Measurements from ENCODE around the gene KRTAP2-1.
A peak's percentile ranks its signal among the peaks of the same experiment; 100 is the strongest.
"Not testable (repeated sequence)": the region's sequence is repeated elsewhere in the genome, so short reads cannot be mapped to it uniquely, and the experiment has no call there.

Gene KRTAP2-1

GRCh38 chr17:41057547-41057946, 10.4 kb upstream of the KRTAP2-1 start:
- DNase-seq (ENCODE audit: low spot score) = no peak

GRCh38 chr17:41055130-41055529, 8.0 kb upstream of the KRTAP2-1 start, which contains the start of gene KRTAP2-2:
TSS of gene KRTAP2-2 (minus strand) at chr17:41055230. CDS start at chr17:41055211, 19 bp downstream.
- DNase-seq (ENCODE audit: low spot score) = not testable (repeated sequence)

DNA sequence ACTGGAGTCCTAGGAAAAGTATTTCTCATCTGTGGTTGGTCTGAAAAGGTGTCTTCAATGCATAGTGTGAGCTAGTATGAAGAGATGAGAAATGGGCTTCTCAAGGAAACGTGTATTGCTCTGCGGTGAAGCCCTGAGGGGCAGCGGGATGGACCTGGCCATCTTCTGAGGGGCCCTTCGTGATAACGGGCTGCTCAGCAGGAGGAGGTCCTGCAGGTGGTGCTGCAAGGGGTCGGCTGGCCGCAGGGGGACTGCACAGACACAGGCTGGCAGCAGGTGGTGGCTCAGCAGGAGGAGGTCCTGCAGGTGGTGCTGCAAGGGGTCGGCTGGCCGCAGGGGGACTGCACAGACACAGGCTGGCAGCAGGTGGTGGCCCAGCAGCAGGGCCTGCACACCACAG, 7.4 kb upstream of the KRTAP2-1 start:
- DNase-seq (ENCODE audit: low spot score) = not testable (repeated sequence)

DNA sequence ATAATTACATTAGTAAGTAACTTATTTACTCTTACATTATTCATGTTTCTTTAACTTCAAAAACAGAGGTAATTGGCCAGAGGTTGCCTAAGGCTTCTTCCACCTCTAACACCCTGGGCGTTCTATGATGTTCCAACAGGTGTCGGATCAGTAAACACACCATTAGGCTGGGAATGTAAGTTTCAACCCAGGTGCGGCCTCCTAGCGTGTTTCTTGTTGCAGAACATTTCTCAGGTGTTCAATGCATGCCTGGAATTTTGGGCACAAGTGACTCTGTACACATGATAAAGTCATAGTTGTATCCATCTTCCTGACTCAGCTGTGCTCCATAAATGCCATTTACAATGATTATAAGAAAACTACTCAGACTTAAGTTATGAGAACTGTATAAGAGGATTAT, 6.9 kb upstream of the KRTAP2-1 start:
- no peak for DNase-seq (ENCODE audit: low spot score)

- DNase-seq (ENCODE audit: low spot score) = no peak
Measured at GRCh38 chr17:41052566-41052965, 5.5 kb upstream of the KRTAP2-1 start.

DNA sequence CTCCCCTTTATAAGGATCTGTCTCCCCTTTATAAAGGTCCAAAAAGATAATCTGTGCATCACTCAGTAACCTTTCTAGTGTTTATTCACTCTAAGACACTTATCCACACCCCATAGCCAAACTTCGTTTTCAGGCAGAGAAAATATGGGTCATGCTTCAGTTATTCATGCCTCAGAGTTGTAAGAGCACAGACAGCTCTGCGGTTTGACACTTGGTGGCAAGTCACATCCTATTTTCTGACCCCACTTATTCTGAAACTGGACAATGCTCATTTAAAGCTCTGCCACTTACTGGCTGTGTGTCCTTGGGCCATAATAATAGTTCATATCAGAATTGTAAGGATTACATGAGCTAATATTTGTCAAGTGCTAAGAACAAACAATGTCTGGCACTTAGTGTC, 2.0 kb upstream of the KRTAP2-1 start:
- no peak for DNase-seq (ENCODE audit: low spot score)

- DNase-seq (ENCODE audit: low spot score) = no peak
Measured at GRCh38 chr17:41048441-41048840, 1.3 kb upstream of the KRTAP2-1 start.

DNA sequence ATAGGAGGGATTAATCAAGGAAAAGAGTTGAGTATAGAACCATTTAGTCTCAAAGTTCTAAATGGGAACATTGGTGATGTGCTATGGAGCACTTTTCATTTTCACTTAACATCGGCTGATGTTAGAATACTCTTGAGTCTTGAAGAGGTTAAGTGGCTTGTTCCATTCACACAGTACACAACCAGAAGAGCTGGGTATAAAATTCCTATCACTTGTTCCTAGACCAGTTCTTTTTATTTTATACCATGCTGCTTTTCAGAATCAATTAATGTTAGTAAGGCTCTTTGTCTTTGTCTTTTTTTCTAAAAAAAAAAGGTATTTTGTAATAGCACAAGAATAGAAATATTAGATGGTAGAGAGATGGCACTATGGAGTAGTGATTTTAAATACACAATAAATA, 4.2 kb downstream of the KRTAP2-1 start:
- no peak for DNase-seq (ENCODE audit: low spot score)

GRCh38 chr17:41040783-41041571, 6.1 kb downstream of the KRTAP2-1 start, which contains the start of gene KRTAP1-1:
TSS of gene KRTAP1-1 (minus strand) at chr17:41041450. CDS start at chr17:41041397, 53 bp downstream.
- DNase-seq (ENCODE audit: low spot score) = not testable (repeated sequence)

GRCh38 chr17:41037853-41038350, 9.2 kb downstream of the KRTAP2-1 start:
- no peak for DNase-seq (ENCODE audit: low spot score)

GRCh38 chr17:41034346-41034935, 12.7 kb downstream of the KRTAP2-1 start, which contains the start of gene KRTAP1-3:
TSS of gene KRTAP1-3 (minus strand) at chr17:41034874. CDS start at chr17:41034821, 53 bp downstream.
- DNase-seq (ENCODE audit: low spot score) = not testable (repeated sequence)

DNA sequence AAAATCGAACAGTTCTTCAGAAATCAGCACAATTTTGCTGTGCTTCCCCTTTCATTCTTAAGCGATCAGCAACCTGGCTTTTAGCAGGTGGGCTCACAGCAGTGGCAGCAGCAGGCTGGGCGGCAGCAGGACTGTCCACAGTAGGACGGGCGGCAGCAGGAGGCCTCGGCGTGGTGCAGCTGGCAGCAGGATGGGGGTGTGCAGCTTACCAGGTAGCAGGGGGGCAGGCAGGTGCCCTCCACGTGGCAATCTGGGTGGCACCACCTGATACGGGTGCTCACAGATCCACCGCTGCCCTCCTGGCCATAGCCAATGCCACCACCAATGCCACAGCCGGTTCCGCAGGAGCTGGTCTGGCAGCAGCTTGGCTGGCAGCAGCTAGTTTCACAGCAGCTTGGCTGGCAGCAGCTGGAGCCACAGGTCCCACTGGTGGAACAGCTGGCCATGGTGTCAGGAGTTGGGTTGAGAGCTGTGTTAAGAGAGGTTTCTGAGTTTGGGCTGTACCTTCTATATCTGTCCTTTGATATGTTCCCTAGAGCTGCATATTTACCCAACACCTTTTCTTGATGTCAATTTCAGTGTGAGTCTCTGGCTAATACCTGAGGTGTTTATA, 17.4 kb downstream of the KRTAP2-1 start, which contains the start of gene KRTAP1-4:
TSS of gene KRTAP1-4 (minus strand) at position 563 of the 613 bp plus-strand sequence. CDS start at position 446, 117 bp downstream.
- no peak for DNase-seq (ENCODE audit: low spot score)

DNA sequence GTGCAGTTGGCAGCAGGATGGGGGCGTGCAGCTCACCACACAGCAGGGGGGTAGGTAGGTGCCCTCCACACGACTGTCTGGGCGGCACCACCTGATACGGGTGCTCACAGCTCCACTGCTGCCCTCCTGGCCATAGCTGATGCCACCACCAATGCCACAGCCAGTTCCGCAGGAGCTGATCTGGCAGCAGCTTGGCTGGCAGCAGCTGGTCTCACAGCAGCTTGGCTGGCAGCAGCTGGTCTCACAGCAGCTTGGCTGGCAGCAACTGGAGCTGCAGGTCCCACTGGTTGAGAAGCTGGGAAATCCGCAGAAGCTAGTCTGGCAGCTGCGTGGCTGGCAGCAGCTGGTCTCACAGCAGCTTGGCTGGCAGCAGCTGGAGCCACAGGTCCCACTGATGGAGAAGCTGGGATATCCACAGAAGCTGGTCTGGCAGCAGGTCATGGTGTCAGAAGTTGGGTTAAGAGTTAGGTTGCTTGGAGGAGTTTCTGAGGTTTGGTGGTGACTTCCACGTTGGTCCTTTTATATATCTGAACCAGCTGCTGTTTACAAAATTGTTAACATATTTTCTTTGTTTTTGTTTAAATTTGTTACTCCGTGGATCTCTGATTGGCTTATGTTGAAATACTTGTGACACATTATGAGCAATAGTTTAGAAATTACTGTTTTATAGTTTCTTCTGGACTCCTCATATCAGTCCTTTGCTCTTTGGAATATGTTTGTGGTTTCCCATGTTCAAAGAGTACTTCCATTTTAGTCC, 20.2 kb downstream of the KRTAP2-1 start, which contains the start of gene KRTAP1-5:
TSS of gene KRTAP1-5 (minus strand) at position 494 of the 757 bp plus-strand sequence. CDS start at position 441, 53 bp downstream.
- DNase-seq (ENCODE audit: low spot score) = no peak

DNA sequence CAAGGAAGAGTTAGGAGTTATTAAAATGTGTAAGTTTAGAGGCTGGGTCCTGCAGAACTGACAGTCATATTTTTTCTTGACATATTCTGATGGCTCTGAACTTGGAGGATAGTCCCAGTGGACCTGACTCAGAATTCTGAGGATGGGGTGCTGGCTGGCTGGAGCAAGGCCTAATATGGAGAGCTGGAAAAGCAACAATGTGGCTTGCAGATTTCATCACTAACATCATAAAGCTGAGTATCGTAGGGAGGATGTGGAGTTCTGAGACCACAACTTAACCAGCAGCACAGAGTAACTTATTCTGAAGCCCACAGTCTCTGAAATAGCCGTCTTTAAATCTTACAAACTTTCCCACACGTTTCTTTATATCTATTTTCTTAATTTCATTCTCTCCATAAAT, 22.4 kb downstream of the KRTAP2-1 start:
- DNase-seq (ENCODE audit: low spot score) = no peak

- no peak for DNase-seq (ENCODE audit: low spot score)
Measured at GRCh38 chr17:41020336-41020735, 26.8 kb downstream of the KRTAP2-1 start.

DNA sequence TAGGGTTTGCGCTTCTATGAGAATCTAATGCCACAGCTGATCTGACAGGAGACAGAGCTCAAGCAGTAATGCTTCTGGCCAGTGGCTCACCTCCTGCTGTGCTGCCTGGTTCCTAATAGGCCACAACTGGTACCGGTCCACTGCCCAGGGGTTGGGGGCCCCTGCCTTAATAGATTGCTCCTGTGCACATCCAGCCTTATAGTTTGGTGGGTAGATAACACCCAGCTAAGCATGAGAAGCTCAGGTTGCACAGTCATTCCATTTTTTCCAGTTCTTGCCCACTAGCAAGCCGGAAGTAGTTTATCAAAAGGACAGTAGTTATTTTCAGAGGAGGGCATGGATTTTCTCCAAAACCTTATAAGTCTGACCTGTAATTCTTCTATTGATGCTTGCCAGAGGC, 27.7 kb downstream of the KRTAP2-1 start:
- DNase-seq (ENCODE audit: low spot score) = no peak

DNA sequence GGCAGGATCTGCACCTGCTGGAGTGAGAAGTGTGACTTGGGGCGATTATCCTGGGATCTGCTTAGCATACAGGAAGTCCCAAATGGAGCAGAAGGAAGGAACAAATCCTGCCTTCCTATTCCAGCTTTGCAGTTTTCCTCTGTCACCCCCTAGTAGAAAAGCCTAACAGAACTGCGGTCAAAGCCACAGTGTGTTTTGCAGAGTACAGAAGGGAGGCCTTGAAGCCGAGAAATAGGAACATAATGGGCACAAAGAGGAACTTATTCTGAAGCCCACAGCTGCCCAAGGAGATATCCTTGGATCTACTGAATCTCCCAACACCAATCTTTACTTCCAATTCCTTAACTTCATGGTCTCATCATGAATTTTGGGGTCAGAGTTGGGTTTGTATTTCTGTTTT, 28.6 kb downstream of the KRTAP2-1 start:
- no peak for DNase-seq (ENCODE audit: low spot score)

DNA sequence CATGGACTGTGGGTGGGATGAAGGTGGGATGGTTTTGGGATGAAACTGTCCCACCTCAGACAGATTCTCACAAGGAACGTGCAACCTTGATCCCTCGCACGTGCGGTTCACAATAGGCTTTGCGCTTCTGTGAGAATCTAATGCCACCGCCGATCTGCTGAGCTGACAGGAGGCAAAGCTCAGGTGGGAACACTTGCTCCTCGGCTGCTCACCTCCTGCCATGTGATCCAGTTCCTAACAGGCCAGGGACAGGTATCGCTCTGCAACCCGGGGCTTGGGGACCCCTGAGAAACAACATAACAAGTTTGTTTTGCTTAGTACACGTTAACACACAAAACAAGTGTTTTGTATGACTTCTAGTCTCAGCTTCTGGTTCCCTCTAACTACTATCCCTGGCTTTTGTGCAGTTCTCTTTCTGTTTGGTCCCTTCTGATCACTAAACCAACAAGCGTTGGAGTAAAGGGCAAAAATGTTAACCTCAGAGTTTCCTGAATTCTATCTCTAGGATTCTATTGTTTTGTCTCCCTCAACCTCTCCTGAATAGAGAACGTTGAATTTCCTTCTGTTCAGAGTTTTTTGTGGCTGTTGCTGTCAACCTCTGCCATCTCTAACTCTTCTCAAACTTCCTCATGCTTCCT, 30.4 kb downstream of the KRTAP2-1 start:
- no peak for DNase-seq (ENCODE audit: low spot score)

DNA sequence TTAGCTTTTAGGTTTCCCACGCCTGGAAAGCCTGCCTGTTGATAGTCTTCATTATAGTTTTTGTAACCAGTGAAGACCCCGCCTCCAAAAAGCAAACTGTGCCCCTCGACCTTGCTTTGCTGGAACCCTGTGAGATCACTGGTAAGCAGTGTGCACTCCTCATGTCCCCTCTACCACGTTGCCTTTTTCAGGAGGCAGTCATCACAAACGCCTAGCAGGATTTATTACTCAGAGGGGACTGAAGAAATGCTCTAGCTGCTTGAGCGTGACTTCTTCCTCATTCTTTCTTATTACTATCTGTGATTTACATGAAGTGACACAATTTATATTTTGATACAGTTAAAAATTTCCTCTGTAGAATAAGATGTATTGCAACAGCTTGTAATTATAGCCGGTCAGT, 31.7 kb downstream of the KRTAP2-1 start:
- no peak for DNase-seq (ENCODE audit: low spot score)

DNA sequence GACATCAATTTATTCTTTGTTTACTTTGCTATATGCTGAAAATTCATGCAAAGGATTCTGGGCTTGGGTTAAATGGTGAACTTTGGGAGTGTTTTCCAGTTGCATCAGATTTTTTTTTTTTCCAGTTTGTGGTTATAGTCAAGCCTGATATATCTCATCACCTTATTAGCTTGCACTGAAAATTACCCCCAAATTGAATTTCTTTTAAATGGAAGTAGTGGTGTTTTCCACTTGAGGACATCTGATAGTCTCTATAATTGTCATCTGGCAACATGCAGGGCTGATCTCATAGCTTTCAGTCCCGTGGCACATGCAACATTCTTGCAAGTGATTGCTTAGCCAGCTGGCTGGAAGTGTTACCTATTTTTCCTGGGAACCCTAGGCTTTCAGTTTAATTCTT, 33.5 kb downstream of the KRTAP2-1 start:
- DNase-seq (ENCODE audit: low spot score) = no peak

GRCh38 chr17:41013181-41013580, 33.9 kb downstream of the KRTAP2-1 start:
- DNase-seq (ENCODE audit: low spot score) = peak; percentile 45
